Trophoblast cell (in vitro differentiated cells and primary cell): ENCODE measurements around the gene NF1.
"Not testable (repeated sequence)": the region's sequence is repeated elsewhere in the genome, so short reads cannot be mapped to it uniquely, and the experiment has no call there.

Experiments
- DNase-seq, 2 donors: peaks; one replicate each; pipeline ENCODE4 v3.0.0-alpha.2; 2016
- H2AFZ ChIP-seq: 2 replicates; pipeline ENCODE4 v1.6.1; 2013; ENCODE audit warnings: low read length, moderate library complexity, mild to moderate bottlenecking; ENCODE audit not compliant: insufficient read depth, poor library complexity
- H2AK5ac ChIP-seq: 2 replicates; pipeline ENCODE4 v1.6.1; 2013; ENCODE audit warnings: mild to moderate bottlenecking, low read length
- H2BK120ac ChIP-seq: 2 replicates; pipeline ENCODE4 v1.6.1; 2013; ENCODE audit warnings: low read length, mild to moderate bottlenecking, moderate library complexity; ENCODE audit not compliant: insufficient read depth, poor library complexity
- H2BK12ac ChIP-seq: 2 replicates; pipeline ENCODE4 v1.6.1; 2013; ENCODE audit warnings: mild to moderate bottlenecking, low read length, moderate library complexity
- H2BK5ac ChIP-seq: 2 replicates; pipeline ENCODE4 v1.6.1; 2013; ENCODE audit warnings: low read length, low read depth, moderate library complexity, mild to moderate bottlenecking; ENCODE audit not compliant: poor library complexity
- H3K14ac ChIP-seq: 2 replicates; pipeline ENCODE4 v1.6.1; 2013; ENCODE audit warnings: mild to moderate bottlenecking, low read length
- H3K18ac ChIP-seq: 2 replicates; pipeline ENCODE4 v1.6.1; 2013; ENCODE audit warnings: mild to moderate bottlenecking, low read length
- H3K23ac ChIP-seq: 2 replicates; pipeline ENCODE4 v1.6.1; 2013; ENCODE audit warnings: low read length
- H3K27ac ChIP-seq: 2 replicates; pipeline ENCODE4 v1.5.1; 2013; ENCODE audit warnings: low read depth, mild to moderate bottlenecking, inconsistent platforms, low read length, moderate library complexity
- H3K27me3 ChIP-seq: 2 replicates; pipeline ENCODE4 v1.6.1; 2013; ENCODE audit warnings: inconsistent platforms, mild to moderate bottlenecking, low read length, moderate library complexity; ENCODE audit not compliant: insufficient read depth
- H3K36me3 ChIP-seq, 2 experiments: 1 replicate in 1 of 2; 2 replicates in 1 of 2; pipeline ENCODE4 v1.6.1; 2013; ENCODE audit warnings: low read length in 2 of 2, mild to moderate bottlenecking in 2 of 2, moderate library complexity in 1 of 2; ENCODE audit not compliant: insufficient read depth in 2 of 2, control insufficient read depth in 1 of 2
- H3K4ac ChIP-seq: 2 replicates; pipeline ENCODE4 v1.6.1; 2013; ENCODE audit warnings: low read depth, mild to moderate bottlenecking, low read length, moderate library complexity
- H3K4me1 ChIP-seq, 2 experiments: 1 replicate in 1 of 2; 2 replicates in 1 of 2; pipeline ENCODE4 v1.6.1; 2013; ENCODE audit warnings: low read length in 2 of 2, mild to moderate bottlenecking in 2 of 2, moderate library complexity in 1 of 2; ENCODE audit not compliant: insufficient read depth in 2 of 2, control insufficient read depth in 1 of 2
- H3K4me2 ChIP-seq: 2 replicates; pipeline ENCODE4 v1.6.1; 2013; ENCODE audit warnings: inconsistent platforms, mild to moderate bottlenecking, low read length, moderate library complexity
- H3K4me3 ChIP-seq: 2 replicates; pipeline ENCODE4 v1.5.1; 2013; ENCODE audit warnings: mild to moderate bottlenecking, low read depth, low read length, inconsistent platforms
- H3K79me1 ChIP-seq: one replicate; pipeline ENCODE4 v1.6.1; 2013; ENCODE audit warnings: low read length
- H3K79me2 ChIP-seq: 2 replicates; pipeline ENCODE4 v1.6.1; 2013; ENCODE audit warnings: low read length, mild to moderate bottlenecking; ENCODE audit not compliant: control insufficient read depth, insufficient read depth, poor library complexity
- H3K9ac ChIP-seq: 2 replicates; pipeline ENCODE4 v1.6.1; 2013; ENCODE audit warnings: mild to moderate bottlenecking, low read length
- H3K9me3 ChIP-seq: 2 replicates; pipeline ENCODE4 v1.6.1; 2013; ENCODE audit warnings: low read depth, mild to moderate bottlenecking, control low read depth, inconsistent platforms, low read length; ENCODE audit not compliant: insufficient read depth
- H4K12ac ChIP-seq: 2 replicates; pipeline ENCODE4 v1.6.1; 2013; ENCODE audit warnings: low read depth, mild to moderate bottlenecking, low read length, moderate library complexity
- H4K8ac ChIP-seq: 2 replicates; pipeline ENCODE4 v1.6.1; 2013; ENCODE audit warnings: low read depth, mild to moderate bottlenecking, low read length, moderate library complexity
- H4K91ac ChIP-seq: one replicate; pipeline ENCODE4 v1.6.1; 2013; ENCODE audit warnings: low read depth, mild to moderate bottlenecking, low read length, moderate library complexity
- WGBS: extraction: QIAGEN DNeasy Blood & Tissue Kit; methylation state at CpG from one replicate; pipeline ENCODE4 v1.1.7; 2013; ENCODE audit warnings: missing lambda C conversion rate; ENCODE audit not compliant: insufficient read length, insufficient coverage; ENCODE audit errors: extremely low coverage; 5-methylcytosine and 5-hydroxymethylcytosine counted together

The NF1 gene

GRCh38 chr17:31382668-31383275, 288.0 kb downstream of the NF1 start:
- H3K79me2 ChIP-seq, H3K23ac ChIP-seq, H2BK12ac ChIP-seq, H2AK5ac ChIP-seq, H4K8ac ChIP-seq, H3K9me3 ChIP-seq, H3K18ac ChIP-seq, H3K27me3 ChIP-seq, H2BK5ac ChIP-seq, H3K79me1 ChIP-seq, H3K4me2 ChIP-seq, H3K4ac ChIP-seq, H3K9ac ChIP-seq, H2AFZ ChIP-seq, H2BK120ac ChIP-seq, H4K12ac ChIP-seq, H3K27ac ChIP-seq, H3K14ac ChIP-seq, H3K36me3 ChIP-seq, H4K91ac ChIP-seq, H3K4me3 ChIP-seq, H3K4me1 ChIP-seq: not testable (repeated sequence)
- WGBS, result no CpG with 5 or more reads among the region's 11 CpGs
- peak in 1 of 2 donors; percentile 14 for DNase-seq

- no CpG with 5 or more reads among the region's 6 CpGs for WGBS
- H2BK120ac ChIP-seq, H3K36me3 ChIP-seq, H2BK5ac ChIP-seq, H3K23ac ChIP-seq, H3K14ac ChIP-seq, H3K79me2 ChIP-seq, H4K91ac ChIP-seq, H3K18ac ChIP-seq, H3K27ac ChIP-seq, H2BK12ac ChIP-seq, H3K4me2 ChIP-seq, H3K4me3 ChIP-seq, H4K8ac ChIP-seq, H3K4me1 ChIP-seq, H3K9me3 ChIP-seq, H3K9ac ChIP-seq, H3K27me3 ChIP-seq, H2AK5ac ChIP-seq, H4K12ac ChIP-seq, H3K4ac ChIP-seq, H3K79me1 ChIP-seq, H2AFZ ChIP-seq: not testable (repeated sequence)
- peak; percentile 81 to 89 for DNase-seq
Measured at GRCh38 chr17:31383488-31383887, 288.7 kb downstream of the NF1 start.

GRCh38 chr17:31385428-31386285, 290.9 kb downstream of the NF1 start:
- WGBS, result no CpG with 5 or more reads among the region's 7 CpGs

GRCh38 chr17:31386542-31387075, 291.8 kb downstream of the NF1 start:
- no peaks in the 10 kb centered on the region for H3K9me3 ChIP-seq
- no CpG with 5 or more reads among the region's 3 CpGs for WGBS
- no peak overlapping the region for H2BK12ac ChIP-seq
- no peak for DNase-seq
- no peak overlapping the region for H2AK5ac ChIP-seq
- no peak overlapping the region for H2BK120ac ChIP-seq
- H3K18ac ChIP-seq, result no peak overlapping the region
- no peak overlapping the region for H2BK5ac ChIP-seq
- H3K4me3 ChIP-seq, result no peak overlapping the region
- no peak overlapping the region for H4K12ac ChIP-seq
- no peaks in the 10 kb centered on the region for H3K79me1 ChIP-seq
- H3K27me3 ChIP-seq, result peaks cover 10% of the 10 kb centered on the region
- no peak overlapping the region for H2AFZ ChIP-seq
- H3K14ac ChIP-seq, result no peak overlapping the region
- H4K91ac ChIP-seq, result no peak overlapping the region
- peaks cover 0 to 4% of the 10 kb centered on the region in 2 experiments for H3K36me3 ChIP-seq
- H3K23ac ChIP-seq, result no peak overlapping the region
- H3K79me2 ChIP-seq, result no peaks in the 10 kb centered on the region
- H3K4ac ChIP-seq, result no peak overlapping the region
- H3K9ac ChIP-seq, result no peak overlapping the region
- peaks cover 3 to 5% of the 10 kb centered on the region in 2 experiments for H3K4me1 ChIP-seq
- H4K8ac ChIP-seq, result no peak overlapping the region
- no peak overlapping the region for H3K27ac ChIP-seq
- H3K4me2 ChIP-seq, result no peak overlapping the region

More at GRCh38 chr17:31385428-31386285, 290.9 kb downstream of the NF1 start:
- H3K23ac ChIP-seq, result no peak overlapping the region
- H4K91ac ChIP-seq, result no peak overlapping the region
- H3K9me3 ChIP-seq, result no peaks in the 10 kb centered on the region
- H2BK12ac ChIP-seq, result no peak overlapping the region
- no peak overlapping the region for H4K12ac ChIP-seq
- no peak overlapping the region for H3K27ac ChIP-seq
- H3K18ac ChIP-seq, result no peak overlapping the region
- no peak for DNase-seq
- no peaks in the 10 kb centered on the region for H3K79me2 ChIP-seq
- H2BK120ac ChIP-seq, result no peak overlapping the region
- H4K8ac ChIP-seq, result no peak overlapping the region
- no peak overlapping the region for H3K4me3 ChIP-seq
- H3K4me1 ChIP-seq, result no peaks in the 10 kb centered on the region
- no peak overlapping the region for H3K14ac ChIP-seq
- H2AFZ ChIP-seq, result no peak overlapping the region
- H3K9ac ChIP-seq, result no peak overlapping the region
- peaks cover 4% of the 10 kb centered on the region for H3K27me3 ChIP-seq
- no peak overlapping the region for H3K4me2 ChIP-seq
- no peak overlapping the region for H2AK5ac ChIP-seq
- H3K4ac ChIP-seq, result no peak overlapping the region
- no peaks in the 10 kb centered on the region for H3K79me1 ChIP-seq
- no peak overlapping the region for H2BK5ac ChIP-seq
- peaks cover 0 to 4% of the 10 kb centered on the region in 2 experiments for H3K36me3 ChIP-seq
